Natural killer cell treated with Interleukin-12 subunit alpha and Interleukin-12 subunit beta and Interleukin-15 and Interleukin-18, amount 100 ng/mL, for 72 hours (primary cell): ENCODE measurements around the gene CREBBP. TPM values are rescaled to one million over a fixed set of nuclear protein-coding genes. Genes with fewer than 3 reads are reported as not detected.

ENCODE experiments used
- ATAC-seq, 2 donors: fragments of 150-1000 bp; cut with Tn5 transposase in 1 of 2; sonication (Bioruptor Pico), chemical (Tn5 transposase) in 1 of 2; 2 replicates each; pipeline ENCODE4 v1.10.0; 2021
- DNase-seq: peaks from one replicate; pipeline ENCODE4 v3.0.0; 2022; ENCODE audit warnings: low spot score
- H3K27ac Mint-ChIP-seq, 2 donors: 1 replicate in 1 of 2; 2 replicates in 1 of 2; pipeline ENCODE4 v1.8.0; 2022; ENCODE audit warnings: mixed read lengths in 2 of 2, mild to moderate bottlenecking in 1 of 2, moderate library complexity in 1 of 2
- H3K27me3 Mint-ChIP-seq, 2 donors: 1 replicate in 1 of 2; 2 replicates in 1 of 2; pipeline ENCODE4 v1.8.0; 2022; ENCODE audit warnings: mixed read lengths in 2 of 2
- H3K36me3 Mint-ChIP-seq: one replicate; pipeline ENCODE4 v1.8.0; 2022; ENCODE audit warnings: mixed read lengths
- H3K4me1 Mint-ChIP-seq, 2 donors: 1 replicate in 1 of 2; 2 replicates in 1 of 2; pipeline ENCODE4 v1.8.0; 2022; ENCODE audit warnings: low read depth in 2 of 2, mixed read lengths in 2 of 2, mild to moderate bottlenecking in 1 of 2
- H3K4me3 Mint-ChIP-seq: one replicate; pipeline ENCODE4 v1.8.0; 2022; ENCODE audit warnings: mixed read lengths
- H3K9me3 Mint-ChIP-seq: 2 replicates; pipeline ENCODE4 v1.8.0; 2022; ENCODE audit warnings: mixed read lengths
- total RNA-seq, 2 donors: library from RNA; stranded (reverse); gene quantifications; one replicate each; pipeline ENCODE4 v1.2.3, GENCODE V29; 2022

Gene CREBBP
- total RNA-seq, 2 donors from 2014 or later = 76.2 to 90.3 TPM

DNA sequence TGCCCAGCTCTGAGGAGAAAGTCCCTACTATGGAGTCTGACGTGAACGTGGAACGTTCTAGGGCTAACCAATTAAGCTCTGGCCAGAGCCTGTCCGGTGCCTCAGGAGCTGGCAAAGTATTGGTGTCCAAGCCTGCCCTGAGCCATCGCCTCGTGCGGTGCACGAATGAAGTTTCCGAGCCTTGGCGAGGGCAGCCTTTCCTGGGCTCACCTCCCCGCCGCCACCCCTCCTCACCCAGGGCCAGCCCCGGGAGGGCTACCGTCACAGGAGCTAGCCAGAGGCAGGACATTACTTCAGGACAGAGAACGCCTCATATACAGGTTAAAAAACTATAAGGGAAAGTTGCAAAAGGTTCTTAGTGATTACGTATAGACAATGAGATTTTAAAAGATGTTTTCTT is 139.6 kb downstream of the CREBBP start:
- Mint-ChIP-seq H3K36me3 (peaks cover 23% of the 10 kb centered on the region), H3K27me3 (no peaks in the 10 kb centered on the region), H3K4me1 (peaks cover 0 to 6% of the 10 kb centered on the region in 2 donors), H3K4me3 (no peak overlapping the region), H3K27ac (no peak overlapping the region), H3K9me3 (no peaks in the 10 kb centered on the region)
- ATAC-seq (no peak), DNase-seq (no peak)

DNA sequence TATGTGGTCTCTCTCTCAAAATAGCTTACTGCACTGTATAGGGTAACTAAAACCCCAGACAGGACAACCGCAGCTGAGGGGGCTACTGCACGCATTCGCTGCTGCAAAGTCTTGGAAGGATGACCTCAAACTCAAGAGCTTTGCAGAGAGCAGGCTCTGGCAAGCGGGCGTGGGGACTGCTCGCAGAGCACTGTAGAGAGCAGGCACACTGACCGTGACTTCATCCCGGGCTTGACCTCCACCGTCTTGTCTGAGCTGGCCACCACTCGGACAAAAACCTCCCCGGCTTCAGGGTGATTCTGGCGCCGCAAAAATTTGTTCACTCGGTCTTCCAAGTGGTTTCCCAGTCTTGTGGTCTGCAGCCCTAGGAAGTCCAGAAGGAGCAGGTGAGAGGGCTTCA is 140.3 kb downstream of the CREBBP start:
- Mint-ChIP-seq H3K36me3 (peaks cover 25% of the 10 kb centered on the region), H3K27me3 (no peaks in the 10 kb centered on the region), H3K9me3 (no peaks in the 10 kb centered on the region), H3K4me3 (no peak overlapping the region), H3K27ac (no peak overlapping the region), H3K4me1 (peaks cover 0 to 8% of the 10 kb centered on the region in 2 donors)
- no peak for ATAC-seq
- no peak for DNase-seq

DNA sequence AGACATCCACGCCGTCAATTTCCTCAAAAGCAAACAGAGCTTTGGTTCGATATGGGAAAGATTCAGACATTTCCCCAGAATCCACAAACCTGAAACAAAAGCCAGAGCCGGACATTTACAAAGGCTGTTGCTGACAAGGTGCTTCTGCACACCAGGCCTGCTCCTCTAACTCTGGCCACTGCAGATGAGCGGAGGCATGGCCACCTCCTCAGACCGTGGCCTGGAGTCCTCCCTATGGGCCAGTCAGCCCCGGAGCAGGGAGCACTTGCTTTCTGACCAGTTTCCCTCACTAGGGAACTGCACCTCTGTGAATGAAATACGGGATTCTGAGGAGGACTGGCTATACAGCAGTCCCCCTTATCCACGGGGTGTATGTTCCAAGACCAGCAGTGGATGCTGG is 140.9 kb downstream of the CREBBP start:
- Mint-ChIP-seq H3K4me3 (no peak overlapping the region), H3K36me3 (peaks cover 25% of the 10 kb centered on the region), H3K9me3 (no peaks in the 10 kb centered on the region), H3K27ac (peak overlapping the region in 1 of 2 donors; percentile 48), H3K27me3 (no peaks in the 10 kb centered on the region), H3K4me1 (peaks cover 0 to 8% of the 10 kb centered on the region in 2 donors)
- ATAC-seq = no peak
- no peak for DNase-seq

- Mint-ChIP-seq H3K4me3 (no peak overlapping the region), H3K4me1 (peaks cover 0 to 12% of the 10 kb centered on the region in 2 donors), H3K36me3 (peaks cover 25% of the 10 kb centered on the region), H3K27ac (peak overlapping the region in 1 of 2 donors; percentile 35), H3K9me3 (no peaks in the 10 kb centered on the region), H3K27me3 (no peaks in the 10 kb centered on the region)
- no peak for ATAC-seq
- DNase-seq = no peak
Observed at GRCh38 chr16:3738541-3738940, 142.0 kb downstream of the CREBBP start.

DNA sequence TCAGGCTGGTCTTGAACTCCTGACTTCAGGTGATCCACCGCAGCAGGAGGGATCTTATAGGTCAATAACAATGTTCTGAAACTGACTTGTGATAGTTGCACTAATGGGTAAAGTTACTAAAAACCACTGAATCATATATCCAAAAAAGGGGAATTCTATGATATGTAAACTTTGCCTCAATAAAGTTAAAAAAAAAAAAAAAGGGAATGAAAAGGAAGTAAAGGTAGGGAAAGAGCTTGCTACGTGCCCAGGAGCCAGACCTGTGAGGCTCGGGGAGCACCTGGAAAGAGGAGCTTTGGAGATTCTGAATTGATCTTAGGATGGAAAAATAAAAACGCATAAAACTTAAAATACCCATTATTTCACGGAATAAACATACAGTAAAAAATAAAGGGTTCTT is 142.4 kb downstream of the CREBBP start:
- ATAC-seq (no peak), DNase-seq (no peak)
- H3K4me1 Mint-ChIP-seq = peaks cover 0 to 12% of the 10 kb centered on the region in 2 donors
- no peaks in the 10 kb centered on the region for H3K27me3 Mint-ChIP-seq
- peak overlapping the region in 1 of 2 donors; percentile 35 for H3K27ac Mint-ChIP-seq
- no peaks in the 10 kb centered on the region for H3K9me3 Mint-ChIP-seq
- no peak overlapping the region for H3K4me3 Mint-ChIP-seq
- peaks cover 25% of the 10 kb centered on the region for H3K36me3 Mint-ChIP-seq

DNA sequence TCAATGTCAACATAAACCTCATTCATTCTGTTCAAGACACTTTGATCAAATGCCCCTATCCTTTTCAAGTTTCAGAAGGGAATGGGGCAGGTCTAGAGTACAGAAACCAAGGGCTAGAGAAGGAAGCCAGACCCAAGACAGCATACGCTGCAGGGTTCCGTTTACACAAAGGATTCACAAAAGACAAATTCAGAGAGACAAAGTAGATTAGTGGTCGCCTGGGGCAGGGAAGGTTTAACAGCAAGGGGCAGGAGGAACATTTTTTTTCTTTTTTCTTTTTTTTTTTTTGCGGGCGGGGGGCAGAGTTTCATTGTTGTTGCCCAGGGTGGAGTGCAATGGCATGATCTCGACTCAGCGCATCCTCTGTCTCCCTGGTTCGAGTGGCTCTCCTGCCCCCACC is 143.3 kb downstream of the CREBBP start:
- DNase-seq (no peak), ATAC-seq (no peak)
- Mint-ChIP-seq H3K9me3 (no peaks in the 10 kb centered on the region), H3K36me3 (peaks cover 19% of the 10 kb centered on the region), H3K4me3 (no peak overlapping the region), H3K27ac (no peak overlapping the region), H3K27me3 (no peaks in the 10 kb centered on the region), H3K4me1 (peaks cover 0 to 12% of the 10 kb centered on the region in 2 donors)

- Mint-ChIP-seq H3K9me3 (no peaks in the 10 kb centered on the region), H3K36me3 (peaks cover 16% of the 10 kb centered on the region), H3K4me1 (peaks cover 0 to 14% of the 10 kb centered on the region in 2 donors), H3K27me3 (no peaks in the 10 kb centered on the region), H3K4me3 (no peak overlapping the region), H3K27ac (peak overlapping the region in 1 of 2 donors; percentile 51)
- DNase-seq (no peak), ATAC-seq (no peak)
Observed at GRCh38 chr16:3736116-3736515, 144.4 kb downstream of the CREBBP start.

DNA sequence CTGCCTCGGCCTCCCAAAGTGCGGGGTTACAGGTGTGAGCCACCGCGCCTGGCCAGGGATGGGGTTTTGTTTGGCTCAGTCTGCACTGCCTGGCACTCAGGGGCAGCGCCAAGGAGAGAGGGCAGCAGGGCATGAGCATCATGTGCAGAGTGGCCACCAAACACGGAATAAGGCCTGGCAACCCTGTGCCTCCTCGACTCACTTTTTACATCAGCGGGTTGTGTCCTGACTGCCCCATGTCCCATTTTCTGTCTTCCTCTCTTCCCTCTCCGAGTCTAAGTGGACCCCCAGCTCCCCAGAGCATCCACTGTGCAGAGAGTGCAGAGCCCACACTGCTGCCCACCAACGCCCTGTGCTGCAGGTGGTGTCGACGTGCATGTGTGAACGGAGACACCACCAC is 145.0 kb downstream of the CREBBP start:
- ATAC-seq (no peak), DNase-seq (no peak)
- H3K4me3 Mint-ChIP-seq = no peak overlapping the region
- H3K27ac Mint-ChIP-seq = peak overlapping the region in 1 of 2 donors; percentile 51
- H3K27me3 Mint-ChIP-seq = no peaks in the 10 kb centered on the region
- H3K4me1 Mint-ChIP-seq = peaks cover 0 to 15% of the 10 kb centered on the region in 2 donors
- H3K9me3 Mint-ChIP-seq = no peaks in the 10 kb centered on the region
- peaks cover 16% of the 10 kb centered on the region for H3K36me3 Mint-ChIP-seq

DNA sequence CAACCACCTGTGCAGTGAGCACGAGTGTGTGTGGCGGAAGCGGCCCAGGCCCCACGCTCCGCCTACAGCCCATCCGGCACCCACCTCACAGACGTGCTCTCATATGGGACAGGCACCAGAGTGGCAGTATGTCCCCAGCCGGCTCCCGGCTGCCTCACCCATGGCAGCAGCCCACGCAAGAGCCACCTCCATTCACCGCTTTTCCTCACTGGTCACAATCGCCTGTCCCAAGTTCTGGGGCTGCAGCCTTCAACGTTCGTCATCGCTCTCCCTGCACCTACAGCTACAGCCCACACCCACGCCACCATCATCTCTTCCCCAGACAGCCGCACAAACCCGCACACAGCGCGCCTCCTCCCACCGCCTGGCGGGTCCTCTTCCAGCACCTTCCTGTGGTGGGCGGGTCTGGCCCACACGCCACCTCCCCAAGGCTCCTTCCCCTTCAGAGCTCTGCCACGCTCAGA is 145.7 kb downstream of the CREBBP start:
- H3K4me3 Mint-ChIP-seq = no peak overlapping the region
- peaks cover 0 to 19% of the 10 kb centered on the region in 2 donors for H3K4me1 Mint-ChIP-seq
- no peaks in the 10 kb centered on the region for H3K27me3 Mint-ChIP-seq
- no peaks in the 10 kb centered on the region for H3K9me3 Mint-ChIP-seq
- H3K36me3 Mint-ChIP-seq = peaks cover 21% of the 10 kb centered on the region
- H3K27ac Mint-ChIP-seq = no peak overlapping the region
- ATAC-seq = peak in 1 of 2 donors; percentile 7
- no peak for DNase-seq

- H3K27ac Mint-ChIP-seq = no peak overlapping the region
- DNase-seq = no peak
Observed at GRCh38 chr16:3734084-3734757, 146.3 kb downstream of the CREBBP start.

DNA sequence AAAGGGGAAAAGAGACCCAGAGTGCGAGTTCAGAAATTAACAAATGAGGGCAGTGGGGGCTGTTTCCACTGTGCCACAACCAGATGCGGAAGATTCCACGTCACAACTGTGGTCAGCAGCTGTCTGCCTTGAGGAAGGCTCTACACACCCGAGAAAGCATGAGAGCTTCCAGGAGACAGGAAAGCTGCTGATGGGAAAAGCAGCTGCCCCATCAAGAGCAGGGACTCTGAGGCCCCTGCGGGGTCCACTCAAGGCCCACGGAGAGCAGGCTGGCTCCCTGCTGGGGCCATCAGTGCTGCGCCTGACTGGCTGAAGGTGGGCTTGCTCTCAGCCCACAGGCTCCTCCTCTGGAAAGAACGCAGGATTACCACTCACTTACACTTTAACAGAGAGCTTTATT is 148.3 kb downstream of the CREBBP start:
- peaks cover 0 to 19% of the 10 kb centered on the region in 2 donors for H3K4me1 Mint-ChIP-seq
- H3K36me3 Mint-ChIP-seq = peaks cover 19% of the 10 kb centered on the region

More at GRCh38 chr16:3734084-3734757, 146.3 kb downstream of the CREBBP start:
- Mint-ChIP-seq H3K9me3 (no peaks in the 10 kb centered on the region), H3K4me3 (no peak overlapping the region), H3K4me1 (peaks cover 0 to 19% of the 10 kb centered on the region in 2 donors), H3K27me3 (no peaks in the 10 kb centered on the region), H3K36me3 (peaks cover 21% of the 10 kb centered on the region)
- peak in 1 of 2 donors; percentile 22 for ATAC-seq

GRCh38 chr16:3731126-3731935 is 149.2 kb downstream of the CREBBP start:
- ATAC-seq (no peak), DNase-seq (no peak)
- Mint-ChIP-seq H3K27me3 (no peaks in the 10 kb centered on the region), H3K4me3 (no peak overlapping the region), H3K36me3 (peaks cover 11% of the 10 kb centered on the region), H3K9me3 (no peaks in the 10 kb centered on the region), H3K27ac (no peak overlapping the region), H3K4me1 (peaks cover 0 to 15% of the 10 kb centered on the region in 2 donors)

More for the DNA sequence above, 148.3 kb downstream of the CREBBP start:
- Mint-ChIP-seq H3K4me3 (no peak overlapping the region), H3K27me3 (no peaks in the 10 kb centered on the region), H3K27ac (no peak overlapping the region), H3K9me3 (no peaks in the 10 kb centered on the region)
- ATAC-seq (no peak), DNase-seq (no peak)

DNA sequence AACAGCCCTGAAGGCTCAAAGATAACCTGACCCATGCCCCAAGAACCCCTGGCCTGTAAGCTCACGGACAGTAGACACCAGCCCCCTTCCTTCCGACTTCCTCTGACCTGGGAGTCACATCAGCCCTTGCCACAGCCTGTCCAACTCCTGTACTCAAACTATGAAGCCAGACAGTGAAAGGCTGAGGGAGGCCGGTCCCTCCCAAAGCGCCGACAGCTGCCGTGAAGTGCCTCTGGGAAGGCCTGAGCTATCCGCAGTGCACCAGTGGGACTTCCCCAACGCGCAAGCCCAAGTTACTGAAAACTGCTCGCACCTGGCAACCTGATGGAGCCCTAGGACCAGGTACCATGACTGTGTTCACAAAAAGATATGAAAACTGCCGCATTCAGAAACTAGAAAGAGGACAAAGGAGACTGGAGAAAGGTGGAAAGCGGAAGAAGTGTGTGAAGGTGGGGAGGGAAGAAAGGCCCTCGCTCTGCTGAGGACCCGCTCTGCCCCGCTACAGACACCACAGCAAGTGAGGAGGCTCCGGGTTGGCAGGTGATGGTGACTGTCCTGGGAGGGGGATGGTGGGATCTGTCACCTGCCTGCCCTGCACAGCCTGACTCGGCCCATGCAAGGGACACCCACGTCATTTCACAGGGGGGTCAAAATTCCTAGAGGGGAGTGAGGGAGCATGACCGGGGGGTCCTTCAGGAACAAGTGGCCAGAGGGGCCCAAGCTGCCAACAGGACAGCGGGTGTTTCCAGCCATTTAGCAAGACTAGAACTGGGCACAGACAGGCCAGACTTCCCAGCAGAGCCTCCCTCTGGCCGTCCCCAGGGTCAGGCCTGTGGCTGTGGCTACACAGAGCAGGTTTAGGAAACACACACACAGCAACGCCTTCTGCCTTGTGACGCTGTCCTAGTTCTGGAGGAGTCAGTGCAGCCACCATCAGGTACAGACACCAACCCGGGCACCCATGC is 150.1 kb downstream of the CREBBP start:
- H3K4me1 Mint-ChIP-seq = peaks cover 0 to 10% of the 10 kb centered on the region in 2 donors
- H3K27me3 Mint-ChIP-seq = no peaks in the 10 kb centered on the region
- H3K27ac Mint-ChIP-seq = no peak overlapping the region
- DNase-seq (no peak), ATAC-seq (no peak)
- no peak overlapping the region for H3K4me3 Mint-ChIP-seq
- H3K9me3 Mint-ChIP-seq = no peaks in the 10 kb centered on the region
- peaks cover 5% of the 10 kb centered on the region for H3K36me3 Mint-ChIP-seq
